K562 treated with DMSO at 1 percent for 12 hours (cell line): Measurements from ENCODE around the gene GPATCH1. TPM values are rescaled to one million over a fixed set of nuclear protein-coding genes. Genes with fewer than 3 reads are reported as not detected.

ENCODE experiments used
- total RNA-seq: library from RNA; unstranded; fragments of 300-600 nt; gene quantifications from 2 replicates; pipeline ENCODE4 v1.2.3, GENCODE V29; 2022; ENCODE audit not compliant: insufficient read depth

The GPATCH1 gene, protein sequence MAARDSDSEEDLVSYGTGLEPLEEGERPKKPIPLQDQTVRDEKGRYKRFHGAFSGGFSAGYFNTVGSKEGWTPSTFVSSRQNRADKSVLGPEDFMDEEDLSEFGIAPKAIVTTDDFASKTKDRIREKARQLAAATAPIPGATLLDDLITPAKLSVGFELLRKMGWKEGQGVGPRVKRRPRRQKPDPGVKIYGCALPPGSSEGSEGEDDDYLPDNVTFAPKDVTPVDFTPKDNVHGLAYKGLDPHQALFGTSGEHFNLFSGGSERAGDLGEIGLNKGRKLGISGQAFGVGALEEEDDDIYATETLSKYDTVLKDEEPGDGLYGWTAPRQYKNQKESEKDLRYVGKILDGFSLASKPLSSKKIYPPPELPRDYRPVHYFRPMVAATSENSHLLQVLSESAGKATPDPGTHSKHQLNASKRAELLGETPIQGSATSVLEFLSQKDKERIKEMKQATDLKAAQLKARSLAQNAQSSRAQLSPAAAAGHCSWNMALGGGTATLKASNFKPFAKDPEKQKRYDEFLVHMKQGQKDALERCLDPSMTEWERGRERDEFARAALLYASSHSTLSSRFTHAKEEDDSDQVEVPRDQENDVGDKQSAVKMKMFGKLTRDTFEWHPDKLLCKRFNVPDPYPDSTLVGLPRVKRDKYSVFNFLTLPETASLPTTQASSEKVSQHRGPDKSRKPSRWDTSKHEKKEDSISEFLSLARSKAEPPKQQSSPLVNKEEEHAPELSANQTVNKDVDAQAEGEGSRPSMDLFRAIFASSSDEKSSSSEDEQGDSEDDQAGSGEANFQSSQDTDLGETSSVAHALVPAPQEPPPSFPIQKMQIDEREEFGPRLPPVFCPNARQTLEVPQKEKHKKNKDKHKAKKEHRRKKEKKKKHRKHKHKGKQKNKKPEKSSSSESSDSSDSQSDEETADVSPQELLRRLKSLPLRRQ
- 3.0 and 8.0 TPM in 2 replicates for total RNA-seq

DNA sequence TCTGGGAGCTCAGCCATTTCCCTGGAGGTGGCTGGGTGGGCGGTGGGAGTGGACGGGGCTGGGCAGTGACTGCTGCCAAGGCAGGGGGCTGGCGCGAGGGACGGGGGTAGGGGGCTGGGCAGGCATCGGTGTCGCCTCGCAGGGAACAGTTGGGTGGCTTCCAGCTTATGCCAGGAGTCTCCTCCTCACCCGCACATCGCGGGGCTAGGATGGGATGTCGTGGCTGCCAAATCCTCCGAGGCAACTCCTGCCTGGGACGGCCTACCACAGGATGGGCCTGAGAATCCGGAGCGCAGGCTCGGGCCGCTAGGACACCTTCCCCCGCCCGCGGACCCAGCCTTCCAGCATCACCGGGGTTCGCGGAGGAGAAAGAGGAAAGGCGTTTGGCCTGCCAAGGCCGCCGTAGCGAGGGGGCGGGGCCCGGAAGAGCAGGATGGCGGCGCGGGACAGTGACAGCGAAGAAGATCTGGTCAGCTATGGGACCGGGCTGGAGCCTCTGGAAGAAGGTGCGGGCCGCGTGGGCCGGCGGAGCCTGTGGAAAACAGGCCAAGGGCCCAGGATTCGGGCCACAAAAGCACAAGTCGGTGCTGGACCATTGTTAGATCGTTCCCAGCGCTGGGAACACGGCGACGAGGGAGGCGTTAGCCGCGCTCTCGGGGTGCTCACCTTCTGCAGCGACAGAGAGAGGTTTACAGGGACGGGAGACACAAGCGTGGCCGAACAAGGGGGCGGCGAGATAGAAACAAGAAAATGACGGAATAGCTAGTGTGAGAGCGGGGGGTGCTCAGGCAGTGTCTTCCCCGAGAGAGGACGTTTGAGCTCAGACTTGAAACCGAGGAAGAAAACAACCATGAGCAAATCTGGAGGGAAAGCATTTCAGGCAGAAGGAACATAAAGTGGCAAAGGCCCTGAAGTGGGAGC is at the start of gene GPATCH1:
Gene GPATCH1 (plus strand): TSS at position 421 of the 921 bp plus-strand sequence. CDS start 13 bp downstream, at position 434.

DNA sequence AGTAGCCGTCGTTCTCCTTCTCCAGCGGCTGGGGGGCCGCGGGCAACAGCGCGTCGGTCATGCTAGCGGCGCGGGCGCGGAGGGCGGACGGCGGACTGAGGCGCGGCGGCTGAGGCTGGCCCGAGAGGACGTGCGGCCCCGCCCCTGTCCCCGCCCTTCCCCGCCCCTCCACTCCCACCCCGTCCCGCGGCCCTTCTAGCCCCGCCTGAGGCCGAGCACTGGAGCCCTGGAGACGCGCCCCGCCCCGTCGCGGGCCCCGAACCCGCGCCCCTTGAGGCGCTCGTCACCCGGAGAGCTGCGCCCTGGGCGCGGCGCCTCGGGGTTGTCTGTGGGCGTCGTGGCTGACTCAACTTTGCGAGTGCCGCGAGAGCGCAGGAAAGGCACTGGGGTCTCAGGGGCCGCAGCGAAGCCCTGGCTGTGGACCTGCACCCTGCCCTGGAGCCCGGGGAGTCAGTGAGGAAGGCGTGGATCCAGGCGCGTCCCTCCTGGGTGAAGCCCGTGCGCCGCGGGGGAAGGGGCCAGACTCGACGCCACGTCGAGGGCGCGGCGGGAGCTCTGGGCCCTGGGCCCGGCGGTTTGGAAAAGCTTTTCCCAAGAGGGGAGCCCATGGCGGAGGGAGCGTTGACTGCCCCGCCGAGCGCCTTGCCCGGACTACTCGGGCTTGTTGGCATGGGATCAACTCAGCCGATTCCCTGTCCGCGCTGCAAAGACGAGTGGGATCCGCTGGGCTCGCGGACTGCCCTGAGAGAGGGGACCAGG is 16.0 kb upstream of the GPATCH1 start, which contains the start of gene RHPN2:
Gene RHPN2 (minus strand): TSS at position 97 of the 759 bp plus-strand sequence. CDS start 36 bp downstream, at position 61.

DNA sequence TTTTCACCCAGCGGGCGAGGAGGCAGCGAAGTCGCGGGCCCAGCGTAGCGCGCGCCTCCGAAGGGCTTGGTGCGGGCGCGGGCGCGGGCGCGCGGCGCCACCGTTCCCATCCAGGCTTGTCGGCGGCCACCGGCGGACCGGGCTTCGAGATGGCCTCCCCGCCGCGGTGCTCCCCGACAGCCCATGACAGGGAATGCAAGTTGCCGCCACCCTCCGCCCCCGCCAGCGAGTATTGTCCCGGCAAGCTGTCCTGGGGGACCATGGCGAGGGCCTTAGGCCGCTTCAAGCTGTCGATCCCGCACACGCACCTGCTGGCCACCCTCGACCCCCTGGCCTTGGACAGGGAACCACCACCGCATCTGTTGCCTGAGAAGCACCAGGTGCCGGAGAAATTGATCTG is 51.0 kb downstream of the GPATCH1 start, which contains the start of gene WDR88:
Gene WDR88 (plus strand): TSS at position 94 of the 400 bp plus-strand sequence. CDS start 56 bp downstream, at position 150.

Other genes starting within 250 kb of the GPATCH1 start
- not detected in 2 replicates for gene SLC7A9, start 211.4 kb upstream of the GPATCH1 start, total RNA-seq
- 8.5 and 13.1 TPM in 2 replicates for gene CEP89, start 109.2 kb upstream of the GPATCH1 start, total RNA-seq
- gene FAAP24, start 108.9 kb upstream of the GPATCH1 start, total RNA-seq, result 9.2 and 15.8 TPM in 2 replicates
- 2.6 and 9.1 TPM in 2 replicates for gene RHPN2, start 16.3 kb upstream of the GPATCH1 start, total RNA-seq
- not detected in 2 replicates for gene WDR88, start 50.9 kb downstream of the GPATCH1 start, total RNA-seq
- gene LRP3, start 113.1 kb downstream of the GPATCH1 start, total RNA-seq, result not detected in 2 replicates
- gene SLC7A10, start 144.7 kb downstream of the GPATCH1 start, total RNA-seq, result not detected in 2 replicates
- gene CEBPA, start 221.4 kb downstream of the GPATCH1 start, total RNA-seq, result 1.00 and 1.1 TPM in 2 replicates